HG03097 (cell line): Measurements from ENCODE around the gene ESYT2.

Source experiments
- ATAC-seq: cut with Tn5 transposase; IDR thresholded peaks from one replicate; pipeline ENCODE4 v1.9.1; 2021; ENCODE audit not compliant: unreplicated experiment, low FRiP score

The ESYT2 gene

DNA sequence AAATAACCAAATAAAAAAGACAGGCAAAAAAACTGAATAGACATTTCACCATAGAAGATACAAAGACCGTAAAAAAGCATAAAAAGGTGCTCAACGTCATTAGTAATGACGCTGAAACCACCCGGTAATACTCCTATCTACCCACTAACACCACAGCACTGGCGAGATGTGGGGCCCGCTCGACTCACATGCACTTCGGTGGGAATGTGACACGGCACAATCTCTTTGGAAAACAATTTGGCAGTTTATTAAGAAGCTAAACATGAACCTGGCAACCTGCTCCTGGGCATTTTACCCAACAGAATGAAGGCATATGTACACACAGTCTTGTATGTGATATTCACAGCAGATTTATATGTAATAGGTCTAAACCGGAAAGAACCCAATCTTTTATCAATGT, 81.9 kb downstream of the ESYT2 start:
- ATAC-seq: no peak

DNA sequence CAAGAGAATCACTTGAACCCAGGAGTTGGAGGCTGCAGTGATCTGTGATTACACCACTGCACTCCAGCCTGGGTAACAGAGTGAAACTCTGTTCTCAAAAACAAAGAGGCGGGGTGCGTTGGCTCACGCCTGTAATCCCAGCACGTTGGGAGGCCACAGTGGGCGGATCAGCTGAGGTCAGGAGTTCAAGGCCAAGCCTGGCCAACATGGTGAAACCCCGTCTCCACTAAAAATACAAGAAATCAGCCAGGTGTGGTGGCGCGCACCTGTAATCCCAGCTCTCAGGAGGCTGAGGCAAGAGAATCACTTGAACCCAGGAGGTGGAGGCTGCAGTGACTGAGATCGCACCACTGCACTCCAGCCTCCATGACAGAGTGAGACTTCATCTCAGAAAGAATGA, 82.4 kb downstream of the ESYT2 start:
- no peak for ATAC-seq

DNA sequence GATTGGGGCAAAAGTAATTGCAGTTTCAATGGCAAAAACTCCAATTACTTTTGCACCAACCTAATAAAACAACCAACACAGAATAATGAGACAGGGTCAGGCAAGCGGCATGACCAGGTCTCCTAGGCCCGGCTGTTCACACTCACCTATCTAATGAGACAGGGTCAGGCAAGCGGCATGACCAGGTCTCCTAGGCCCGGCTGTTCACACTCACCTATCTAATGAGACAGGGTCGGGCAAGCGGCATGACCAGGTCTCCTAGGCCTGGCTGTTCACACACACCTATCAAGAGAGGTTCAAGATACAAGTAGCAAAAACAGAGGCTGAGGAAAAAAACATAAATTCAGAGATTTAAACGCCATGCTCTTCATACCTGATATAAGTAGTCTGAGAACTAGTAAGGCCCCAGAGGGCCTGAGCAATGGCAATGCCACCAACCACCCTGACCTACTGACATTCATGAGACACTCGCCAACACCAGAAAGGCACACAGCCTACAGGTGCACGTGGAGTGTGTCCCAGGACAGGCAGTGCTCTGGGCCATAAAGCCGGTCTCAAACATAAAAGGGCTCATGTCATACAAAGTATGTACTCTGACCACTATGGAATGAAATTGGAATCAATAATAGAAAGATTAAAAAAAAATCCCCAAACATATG, 84.1 kb downstream of the ESYT2 start:
- ATAC-seq: no peak

DNA sequence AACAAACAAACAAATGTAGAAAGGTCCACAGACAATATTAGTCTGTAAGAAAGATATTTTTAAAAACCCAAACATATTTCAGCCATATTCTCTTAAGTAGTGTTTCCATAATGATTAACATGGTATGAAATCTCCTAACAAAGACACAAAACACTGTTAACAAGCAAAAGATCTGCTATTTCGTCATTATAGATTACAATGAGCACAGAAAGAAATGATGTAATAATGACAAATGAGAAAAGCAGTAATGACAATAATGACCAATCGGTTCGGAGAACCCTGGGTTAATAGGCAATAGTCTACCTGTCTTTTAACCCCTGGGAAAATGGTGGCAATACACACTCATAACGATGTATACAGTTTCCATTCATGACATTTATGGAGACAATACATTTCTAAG, 85.2 kb downstream of the ESYT2 start:
- ATAC-seq: no peak

DNA sequence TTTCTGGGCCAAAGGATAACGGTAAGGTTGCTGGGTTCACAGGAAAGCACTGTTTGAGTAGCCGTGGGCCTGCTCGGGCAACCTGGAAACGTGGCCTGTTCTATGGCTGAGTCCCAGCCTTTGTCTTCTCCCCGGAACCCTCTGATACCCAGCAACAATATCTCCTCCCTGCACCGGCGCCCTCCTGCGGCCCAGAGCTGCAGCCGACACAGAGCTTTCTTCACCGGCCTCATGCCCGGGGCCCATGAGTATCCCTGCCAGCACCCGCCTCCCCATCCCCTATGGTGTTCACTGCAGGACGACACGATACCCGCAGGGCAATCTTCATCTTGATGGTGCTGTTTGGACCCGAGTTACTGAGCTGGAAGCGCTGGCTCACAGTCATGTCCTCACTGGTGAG, 86.1 kb downstream of the ESYT2 start:
- ATAC-seq: no peak

DNA sequence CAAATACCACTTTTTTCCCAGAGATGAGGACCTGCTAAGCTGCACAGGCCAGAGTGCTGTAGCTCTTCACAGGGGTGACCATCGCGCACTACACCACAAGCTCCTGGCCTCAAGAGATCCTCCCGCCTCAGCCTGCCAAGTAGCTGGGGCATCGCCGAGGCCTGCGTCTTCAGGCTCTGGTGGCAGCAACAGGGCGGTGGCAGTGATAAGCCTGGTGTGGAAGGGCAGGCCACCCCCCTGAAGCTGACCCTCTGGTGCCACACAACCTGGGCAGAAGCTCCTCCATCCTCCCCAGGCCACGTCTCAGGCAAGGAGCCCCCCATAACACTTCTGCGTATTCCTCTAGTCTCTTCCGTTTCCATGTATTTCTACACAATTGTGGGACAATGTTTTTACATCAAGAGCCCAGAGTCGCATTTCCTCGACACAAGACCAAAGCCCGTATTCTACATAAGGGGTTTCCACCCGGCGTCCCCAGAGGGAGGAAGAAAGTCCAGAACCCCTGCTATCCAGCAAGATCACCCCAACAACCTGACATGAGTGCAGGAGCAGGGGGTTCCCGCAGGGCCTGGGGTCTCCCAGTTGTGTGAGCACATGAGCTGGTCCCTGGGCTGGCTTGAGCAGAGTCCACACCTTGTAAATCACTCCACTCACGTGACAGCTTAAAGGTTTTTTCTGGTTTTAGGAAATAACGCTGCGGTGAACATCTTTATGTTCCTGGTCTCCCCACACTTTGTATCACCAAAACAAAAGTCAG, 87.1 kb downstream of the ESYT2 start:
- ATAC-seq: no peak

DNA sequence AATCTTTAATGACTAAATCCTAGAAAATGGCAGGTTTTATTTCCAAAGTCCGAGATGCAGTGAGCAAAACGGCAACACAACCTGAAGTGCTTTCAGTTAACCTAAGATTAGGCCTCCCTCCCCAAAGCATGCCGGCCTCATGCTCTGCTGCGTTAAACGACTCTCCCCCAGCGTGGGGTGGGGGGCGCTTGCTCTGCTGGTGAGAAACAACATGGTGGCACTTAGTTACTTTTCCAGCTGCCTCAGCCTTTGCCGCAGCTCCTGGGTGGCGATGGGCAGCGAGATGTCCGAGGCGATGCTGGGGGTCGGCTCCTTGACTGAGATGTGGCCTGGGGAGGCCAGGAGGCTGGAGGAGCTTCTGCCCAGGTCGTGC, 88.0 kb downstream of the ESYT2 start:
- no peak for ATAC-seq

DNA sequence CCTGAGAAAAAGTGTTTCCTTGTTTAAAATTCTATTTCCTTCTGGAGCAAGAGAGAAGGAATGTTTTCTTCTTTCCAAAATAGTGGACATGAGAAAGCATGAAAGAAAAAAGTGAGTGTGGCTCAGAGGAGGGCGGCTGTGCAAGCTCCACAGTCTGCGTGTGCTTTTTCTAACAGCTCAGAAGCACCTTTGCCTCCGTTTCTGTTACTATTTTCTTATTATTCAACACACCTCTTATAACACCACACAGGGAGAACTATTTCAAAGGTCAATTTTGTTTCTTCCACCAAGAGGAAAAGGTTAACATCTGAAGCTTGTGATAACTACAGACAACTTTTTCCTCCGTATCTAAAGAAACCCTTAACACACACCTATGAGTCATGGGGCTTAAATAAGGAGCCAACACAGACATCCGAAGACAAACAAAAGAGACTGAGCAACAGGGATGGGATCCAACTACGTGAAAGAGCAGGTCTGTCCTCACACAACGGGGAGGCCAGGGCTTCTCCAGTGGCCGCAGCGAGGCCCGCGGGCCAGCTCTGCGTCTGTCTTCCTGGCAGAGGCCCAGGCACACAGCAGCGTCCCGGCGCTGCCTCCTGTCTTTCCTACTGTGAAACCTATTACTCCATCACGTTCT, 88.5 kb downstream of the ESYT2 start:
- no peak for ATAC-seq

DNA sequence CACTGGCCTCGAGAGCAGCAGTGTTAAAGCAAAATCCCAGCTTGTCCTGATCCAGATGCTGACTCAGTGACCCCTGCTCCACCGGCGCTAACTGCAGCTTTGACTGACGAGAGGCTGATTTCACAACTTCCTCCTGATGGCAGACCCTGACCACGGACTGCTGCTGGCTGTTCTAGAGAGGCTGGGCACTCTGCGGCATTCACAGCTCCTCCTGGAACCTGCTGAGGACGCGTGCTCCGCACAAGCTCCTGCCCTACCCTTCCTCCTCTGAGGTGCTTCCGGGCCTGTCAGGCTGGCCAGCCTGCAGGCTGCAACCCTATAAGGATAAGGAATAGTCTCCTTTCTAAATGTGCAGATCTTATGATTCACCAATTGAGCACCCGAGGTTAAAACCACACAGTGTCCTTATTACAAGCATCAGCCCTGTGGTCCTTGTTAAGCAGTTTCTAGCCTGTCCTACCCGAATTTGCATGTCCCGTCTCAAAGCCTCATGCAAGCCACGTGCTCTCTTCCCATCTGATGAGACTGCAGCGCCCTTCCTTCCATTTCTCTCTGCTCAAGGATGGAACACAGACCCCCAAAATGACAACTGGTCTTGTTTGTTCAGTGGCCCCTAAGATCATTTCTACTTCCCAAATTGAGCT, 89.2 kb downstream of the ESYT2 start:
- ATAC-seq: no peak

DNA sequence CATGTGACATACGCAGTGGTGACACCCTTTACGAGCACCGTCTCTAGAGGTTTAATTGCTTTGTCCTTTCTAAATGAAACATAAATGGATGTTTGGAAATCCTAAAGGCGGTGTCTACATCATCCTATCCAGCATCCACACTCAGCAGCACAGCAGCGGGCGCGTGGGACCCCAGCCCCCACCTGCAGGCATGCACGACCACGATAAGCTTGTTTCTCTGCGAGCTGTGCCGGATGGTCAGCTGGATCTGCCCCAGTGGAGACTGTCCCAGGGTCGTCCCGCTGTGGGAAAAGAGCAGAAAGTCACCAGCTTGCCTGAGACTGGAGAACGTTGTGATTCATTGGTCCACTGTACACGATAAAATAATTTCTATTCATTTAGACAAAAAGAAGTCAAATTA, 90.5 kb downstream of the ESYT2 start:
- no peak for ATAC-seq

DNA sequence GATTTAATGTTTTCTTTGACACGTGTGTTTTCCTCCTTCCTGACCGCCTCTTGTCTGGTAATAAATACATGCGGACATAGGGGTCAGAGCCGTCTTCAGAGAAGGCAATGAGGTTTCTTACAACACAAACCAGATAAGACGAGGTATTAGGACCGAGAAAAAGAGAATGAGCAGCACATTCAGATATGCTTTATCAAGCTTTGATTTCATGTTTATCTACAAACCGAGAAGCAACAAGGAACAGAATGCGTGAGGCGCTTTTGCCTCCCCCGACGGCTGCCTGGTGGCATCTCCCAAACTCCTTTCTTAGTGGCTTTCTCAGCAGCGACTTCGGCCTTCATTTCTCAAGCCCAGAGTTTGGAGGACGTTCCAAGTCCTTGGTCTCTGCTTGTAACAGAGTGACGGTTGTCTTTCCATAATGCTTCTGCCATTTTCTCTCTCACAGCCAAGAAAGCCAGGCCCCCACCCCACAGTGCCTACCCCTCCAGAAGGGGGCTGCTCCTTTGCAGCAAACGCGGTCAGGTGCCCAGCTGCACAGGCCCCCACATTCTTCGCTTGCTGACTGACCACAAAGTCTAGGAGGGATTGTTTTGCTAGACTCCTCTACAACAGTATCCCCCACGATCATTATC, 92.1 kb downstream of the ESYT2 start:
- ATAC-seq: no peak

DNA sequence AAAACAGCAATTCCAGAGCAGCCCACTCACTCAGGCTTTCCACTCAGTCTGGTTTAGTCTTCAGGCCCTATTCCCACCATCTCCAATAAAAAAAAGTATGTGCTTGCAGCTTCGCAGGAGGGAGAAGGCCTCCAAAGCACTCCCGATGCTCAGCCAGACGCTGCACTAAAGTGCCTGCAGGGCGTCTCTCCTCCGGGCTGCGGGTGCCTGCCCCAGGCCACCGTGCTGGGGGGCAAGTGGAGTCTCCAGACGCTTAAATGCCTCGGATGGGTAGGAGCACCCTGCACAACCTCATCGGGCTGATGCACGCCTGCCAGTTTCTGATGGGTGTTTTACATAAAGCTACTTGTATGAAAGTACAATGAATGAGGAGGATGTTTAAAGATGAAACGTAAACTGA, 93.4 kb downstream of the ESYT2 start:
- no peak for ATAC-seq

DNA sequence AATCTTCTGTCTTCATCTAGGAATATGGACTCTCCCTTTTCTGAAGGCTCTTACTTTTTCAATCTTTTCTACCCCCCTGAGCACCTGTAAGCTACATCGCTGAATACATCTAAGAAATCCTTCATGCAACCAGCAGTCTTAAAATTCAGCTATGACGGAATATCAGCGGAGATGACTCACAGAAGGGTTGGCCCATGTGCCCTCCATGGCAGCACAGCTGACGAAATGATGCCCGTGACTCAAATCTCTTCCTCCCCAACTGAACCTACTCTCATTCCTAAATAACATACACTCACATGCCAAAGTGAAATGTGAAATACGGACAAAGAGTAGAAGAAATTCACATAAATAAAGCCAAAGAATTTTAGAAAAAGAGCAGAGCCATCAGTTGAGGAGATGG, 94.4 kb downstream of the ESYT2 start:
- ATAC-seq: no peak

DNA sequence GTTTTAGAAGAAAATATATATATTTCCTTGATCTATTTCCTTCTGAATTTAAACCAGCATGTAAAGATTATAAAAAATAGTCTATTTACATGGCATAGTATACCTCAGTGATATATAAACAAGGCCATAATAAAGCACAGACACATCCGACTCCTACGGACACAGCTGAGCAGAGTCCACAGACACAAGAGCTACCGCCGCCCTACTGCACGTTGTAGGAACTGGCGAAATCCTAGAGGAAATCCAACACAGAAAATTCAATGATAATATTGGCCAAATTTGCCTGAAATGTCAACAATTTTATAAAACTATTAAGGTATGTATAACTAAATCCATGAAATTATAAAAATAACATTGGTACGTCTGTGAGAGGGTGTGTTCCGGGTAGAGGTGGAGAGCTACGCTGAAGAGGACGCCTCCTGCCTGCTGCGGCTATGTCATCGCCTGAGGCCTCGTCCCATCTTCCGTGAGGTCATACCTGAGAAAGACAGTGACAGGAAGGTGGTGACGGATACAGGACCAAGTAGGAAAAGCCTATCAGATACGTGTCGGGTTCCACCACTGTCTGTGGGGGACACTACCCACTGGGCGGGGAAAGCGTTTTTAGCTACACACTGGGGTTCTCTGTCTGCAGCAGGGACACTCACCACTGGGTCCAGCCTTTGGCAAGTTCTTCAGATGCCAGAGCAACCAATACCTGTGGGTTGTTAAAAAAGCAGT, 95.4 kb downstream of the ESYT2 start:
- no peak for ATAC-seq

DNA sequence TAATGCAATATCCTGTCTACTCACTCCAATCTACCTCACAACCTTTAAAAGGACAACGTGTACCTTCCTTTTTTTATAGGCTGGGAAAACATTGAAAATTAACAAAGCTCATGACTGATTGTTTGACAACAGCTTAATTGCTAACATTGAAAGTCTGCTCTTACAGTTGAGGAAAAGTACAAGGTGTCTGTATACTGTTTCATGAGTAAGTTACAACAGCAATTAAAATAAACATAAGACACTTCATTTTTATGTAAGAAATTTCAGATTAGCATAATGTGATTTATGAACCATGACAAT, 96.1 kb downstream of the ESYT2 start:
- no peak for ATAC-seq

DNA sequence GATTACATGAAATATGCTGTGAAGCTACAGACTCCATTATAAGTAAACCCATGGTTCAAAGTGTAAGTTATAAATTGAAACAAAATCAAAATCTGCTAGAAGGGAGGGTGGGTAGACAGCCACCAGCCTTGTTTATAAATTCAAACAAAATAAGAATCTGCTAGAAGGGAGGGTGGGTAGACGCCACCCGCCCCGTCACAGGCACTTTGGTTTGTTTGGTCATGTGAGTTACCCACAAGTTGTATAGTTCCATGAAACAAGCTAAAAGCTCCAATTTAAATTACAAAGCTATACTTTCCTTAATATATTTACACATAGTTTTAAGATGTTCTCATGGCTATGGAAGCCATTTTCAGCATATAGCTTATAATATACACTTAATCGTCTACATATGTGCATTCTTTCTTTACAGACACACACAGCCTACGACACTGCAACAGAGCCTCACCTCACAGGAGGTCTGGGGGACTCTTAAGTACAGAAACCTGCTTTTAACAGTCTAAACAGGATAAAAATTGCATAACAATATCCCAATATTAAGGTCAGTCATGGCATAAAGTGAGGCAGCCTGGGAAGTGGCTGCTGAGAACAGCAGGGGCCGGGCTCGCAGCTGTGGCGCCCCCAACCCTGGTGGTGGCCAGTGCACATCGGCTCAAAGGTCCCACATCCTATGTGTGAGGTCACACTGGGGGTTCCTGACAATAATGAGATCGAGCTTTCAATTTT, 96.7 kb downstream of the ESYT2 start:
- no peak for ATAC-seq

DNA sequence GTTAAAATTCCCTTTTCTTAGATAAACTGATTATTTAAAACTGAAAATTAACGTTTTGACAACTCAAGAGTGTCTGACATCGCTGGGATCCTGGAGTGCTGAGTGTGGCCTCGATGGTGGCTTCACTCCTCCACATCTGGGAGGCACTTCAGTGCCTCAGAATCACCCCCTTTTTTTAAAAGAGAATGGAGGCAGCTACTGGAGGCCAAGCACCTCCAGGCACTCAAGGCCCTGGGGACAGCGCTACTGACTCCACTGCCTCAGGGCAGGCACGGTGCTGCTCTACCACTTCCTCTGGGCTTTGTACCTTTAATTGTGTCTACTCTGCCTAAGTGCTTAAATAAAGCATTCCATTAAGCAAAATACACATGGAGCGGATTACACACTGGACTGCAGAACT, 97.5 kb downstream of the ESYT2 start:
- ATAC-seq: no peak

DNA sequence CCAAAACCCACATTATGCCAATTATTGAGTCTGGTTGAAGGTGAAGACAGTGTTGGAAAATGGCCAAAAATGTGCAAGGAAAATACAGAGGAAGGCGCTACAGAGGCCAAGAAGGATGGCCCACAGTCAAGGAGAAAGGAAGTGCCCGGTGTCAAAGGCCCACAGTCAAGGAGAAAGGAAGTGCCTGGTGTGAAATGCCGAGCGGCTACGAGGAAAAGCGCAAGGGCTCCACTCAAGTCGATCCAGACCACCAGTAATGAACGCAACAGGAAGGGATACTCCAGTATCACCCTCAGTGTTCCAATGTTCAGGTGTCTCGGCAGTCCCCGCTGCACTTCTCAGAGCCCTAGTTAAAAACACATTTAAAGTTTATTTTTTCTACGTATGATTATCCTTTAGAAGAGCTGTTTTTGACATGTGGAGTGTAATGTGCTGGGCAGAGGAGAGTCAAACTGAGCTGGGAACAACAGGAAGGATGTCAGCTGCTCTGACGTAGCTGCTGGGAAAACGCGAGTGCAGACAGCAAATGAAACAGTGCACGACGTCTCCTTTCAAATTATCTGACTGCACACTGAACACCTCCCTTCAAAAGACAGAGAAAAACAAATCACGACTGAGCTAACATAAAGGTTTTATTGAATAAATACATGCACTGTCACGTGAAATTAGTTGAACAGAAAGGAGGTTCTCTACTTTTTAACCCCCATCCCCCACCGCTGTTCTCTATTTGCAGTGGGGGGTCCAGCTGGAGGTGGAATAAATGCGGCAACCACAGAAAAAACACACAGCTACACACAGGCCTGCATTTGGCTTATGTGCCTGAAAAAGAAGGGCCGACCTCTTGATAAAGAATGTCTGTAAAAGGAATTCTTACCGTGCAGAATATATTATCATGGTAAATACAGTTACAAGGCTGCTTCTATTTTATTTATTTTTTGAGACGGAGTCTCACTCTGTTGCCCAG, 98.6 kb downstream of the ESYT2 start:
- no peak for ATAC-seq
